Colon (tissue), 2 donors: Measurements from ENCODE around the gene PLXNA1.

Experiments
- FAIRE-seq: peaks from 2 replicates; lab custom pipeline; 2012; peaks lifted over from hg19 to GRCh38; lab: Jason Lieb, UNC
- donor health status: control.
- donor health status: control.

The PLXNA1 gene

GRCh38 chr3:127019449-127019848 lies 36.5 kb downstream of the PLXNA1 start:
- FAIRE-seq = no peak

- no peak for FAIRE-seq
These were observed 37.6 kb downstream of the PLXNA1 start for GRCh38 chr3:127020543-127020942.

GRCh38 chr3:127022849-127023248 lies 39.9 kb downstream of the PLXNA1 start:
- FAIRE-seq = no peak

GRCh38 chr3:127025456-127025855 lies 42.5 kb downstream of the PLXNA1 start:
- FAIRE-seq = no peak

- FAIRE-seq = no peak
These were observed 43.1 kb downstream of the PLXNA1 start for GRCh38 chr3:127026036-127026435.

GRCh38 chr3:127026661-127027060 lies 43.7 kb downstream of the PLXNA1 start:
- no peak for FAIRE-seq

- FAIRE-seq = no peak
These were observed 44.3 kb downstream of the PLXNA1 start for GRCh38 chr3:127027061-127027735.

- no peak for FAIRE-seq
These were observed 45.1 kb downstream of the PLXNA1 start for GRCh38 chr3:127027811-127028548.

GRCh38 chr3:127028781-127029657 lies 46.1 kb downstream of the PLXNA1 start:
- FAIRE-seq = no peak

GRCh38 chr3:127029658-127030507 lies 47.0 kb downstream of the PLXNA1 start:
- no peak for FAIRE-seq

- FAIRE-seq = no peak
These were observed 47.8 kb downstream of the PLXNA1 start for GRCh38 chr3:127030508-127031412.

- no peak for FAIRE-seq
These were observed 48.5 kb downstream of the PLXNA1 start for GRCh38 chr3:127031413-127031810.

- FAIRE-seq = no peak
These were observed 48.9 kb downstream of the PLXNA1 start for GRCh38 chr3:127031845-127032244.

GRCh38 chr3:127032296-127032990 lies 49.5 kb downstream of the PLXNA1 start:
- no peak for FAIRE-seq
